Right lobe of liver (tissue), 4 donors: ENCODE measurements around the gene MEIS2.

Experiments used
- POLR2A ChIP-seq: fragments of 450-650 bp; IDR thresholded peaks from one replicate; pipeline ENCODE4 v1.6.1; 2017; ENCODE audit warnings: antibody characterized with exemption, mild to moderate bottlenecking
- TF ChIP-seq, protein P1 (sequence below), 4 donors: fragments of 200-600 bp in 3 of 4; fragments of 450-650 bp in 1 of 4; IDR thresholded peaks; one replicate each; pipeline versions ENCODE4 v1.5.1 to v1.8.0; 2016 to 2022; ENCODE audit warnings: antibody characterized with exemption in 4 of 4, mild to moderate bottlenecking in 2 of 4
- donor health status: DM: no; HTN: no; CAD: no.
- donor health status: DM: no; HTN: no; CAD: no.
- donor health status: DM: no; HTN: yes; CAD: no.

DNA sequence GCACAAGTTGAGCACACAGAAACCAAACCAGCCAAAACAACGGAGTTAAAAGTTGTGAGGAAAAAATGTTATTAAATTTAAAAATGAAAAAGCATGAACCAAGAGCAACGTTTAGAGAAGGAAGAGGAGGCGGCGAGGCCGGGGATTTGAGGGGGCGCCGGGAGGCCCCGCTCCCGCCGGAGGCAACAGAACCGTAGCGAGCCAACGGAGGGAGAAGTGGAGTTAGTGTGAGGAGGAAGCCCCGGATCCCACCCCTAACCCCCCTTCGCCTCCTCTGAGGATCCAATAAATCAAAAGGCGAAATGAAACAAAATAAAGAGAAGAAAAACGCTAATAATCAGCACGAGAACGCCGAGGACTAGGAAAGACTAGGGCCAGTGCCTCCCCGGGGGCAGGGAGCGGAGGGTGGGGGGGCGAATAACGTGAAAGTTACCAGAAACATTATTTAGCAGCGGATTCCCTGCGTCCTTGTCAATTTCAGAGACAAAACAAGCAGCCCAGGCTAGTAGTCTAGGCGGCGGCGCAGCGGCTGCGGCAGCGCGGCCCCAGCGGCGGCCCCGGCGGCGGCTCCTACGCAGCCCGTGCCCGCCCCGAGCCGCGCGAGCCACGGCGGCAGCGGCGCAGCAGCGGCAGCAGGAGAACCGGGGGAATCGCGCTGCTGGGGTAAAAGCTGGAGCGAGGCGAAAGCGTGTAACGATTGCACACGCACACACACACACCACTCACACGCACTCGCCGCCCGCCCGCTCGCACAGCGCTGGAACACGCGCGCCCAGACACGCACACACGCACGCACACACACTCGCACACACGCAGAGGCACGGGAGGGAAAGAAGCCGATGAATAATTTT is 1.7 kb downstream of the MEIS2 start:
- TF ChIP-seq POLR2A: no peak
- TF ChIP-seq, protein P1, sequence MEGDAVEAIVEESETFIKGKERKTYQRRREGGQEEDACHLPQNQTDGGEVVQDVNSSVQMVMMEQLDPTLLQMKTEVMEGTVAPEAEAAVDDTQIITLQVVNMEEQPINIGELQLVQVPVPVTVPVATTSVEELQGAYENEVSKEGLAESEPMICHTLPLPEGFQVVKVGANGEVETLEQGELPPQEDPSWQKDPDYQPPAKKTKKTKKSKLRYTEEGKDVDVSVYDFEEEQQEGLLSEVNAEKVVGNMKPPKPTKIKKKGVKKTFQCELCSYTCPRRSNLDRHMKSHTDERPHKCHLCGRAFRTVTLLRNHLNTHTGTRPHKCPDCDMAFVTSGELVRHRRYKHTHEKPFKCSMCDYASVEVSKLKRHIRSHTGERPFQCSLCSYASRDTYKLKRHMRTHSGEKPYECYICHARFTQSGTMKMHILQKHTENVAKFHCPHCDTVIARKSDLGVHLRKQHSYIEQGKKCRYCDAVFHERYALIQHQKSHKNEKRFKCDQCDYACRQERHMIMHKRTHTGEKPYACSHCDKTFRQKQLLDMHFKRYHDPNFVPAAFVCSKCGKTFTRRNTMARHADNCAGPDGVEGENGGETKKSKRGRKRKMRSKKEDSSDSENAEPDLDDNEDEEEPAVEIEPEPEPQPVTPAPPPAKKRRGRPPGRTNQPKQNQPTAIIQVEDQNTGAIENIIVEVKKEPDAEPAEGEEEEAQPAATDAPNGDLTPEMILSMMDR (IDR thresholded peaks at IDR 0.05): no peak
